ENCODE measurements around the gene DESI1. TPM values are rescaled to one million over a fixed set of nuclear protein-coding genes. Genes with fewer than 3 reads are reported as not detected.
"Not testable (repeated sequence)": the region's sequence is repeated elsewhere in the genome, so short reads cannot be mapped to it uniquely, and the experiment has no call there.

The DESI1 gene
- total and polyA plus RNA-seq, 3 donors from 2014 or later, result 45.3 to 103 (median 62.6) TPM

DNA sequence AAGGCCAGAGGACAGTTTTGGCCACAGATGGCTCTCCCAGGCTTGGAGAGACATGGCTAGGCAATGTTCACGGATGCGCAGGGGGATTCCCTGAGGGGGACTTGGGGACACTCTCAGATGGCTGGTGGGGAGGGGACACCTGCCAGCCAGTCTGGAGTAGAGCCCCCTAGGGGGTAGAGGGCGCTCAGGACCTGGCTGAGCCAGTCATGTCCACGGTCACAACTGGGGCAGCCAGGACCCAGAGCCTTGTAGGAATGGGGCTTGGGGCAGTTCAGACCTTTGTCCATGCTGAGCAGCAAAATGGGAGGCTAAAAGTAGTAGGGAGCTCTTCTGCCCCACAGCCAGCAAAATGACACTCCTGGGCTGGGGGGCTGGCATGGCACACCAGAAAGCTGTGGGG is 58.4 kb downstream of the DESI1 start:
- Histone ChIP-seq H3K9me3 (no peaks in the 10 kb centered on the region), H3K4me3 (peak overlapping the region in 1 of 2 donors; percentile 61), H3K27ac (peak overlapping the region; percentile 37 to 67), H3K36me3 (ENCODE audit: low read depth, missing control alignments) (no peaks in the 10 kb centered on the region), H3K27me3 (no peaks in the 10 kb centered on the region), H3K4me1 (peaks cover 43% of the 10 kb centered on the region)
- intact Hi-C loops (cut with DNase I; ENCODE audit: low total_unique reads), result no loop called here
- no peak for DNase-seq
- WGBS, 2 donors, result 62 to 72% methylated on average over 3 to 4 of the region's 4 CpGs
- TF ChIP-seq POLR2A (IDR thresholded peaks at IDR 0.05), result no peak
- TF ChIP-seq, protein P1, sequence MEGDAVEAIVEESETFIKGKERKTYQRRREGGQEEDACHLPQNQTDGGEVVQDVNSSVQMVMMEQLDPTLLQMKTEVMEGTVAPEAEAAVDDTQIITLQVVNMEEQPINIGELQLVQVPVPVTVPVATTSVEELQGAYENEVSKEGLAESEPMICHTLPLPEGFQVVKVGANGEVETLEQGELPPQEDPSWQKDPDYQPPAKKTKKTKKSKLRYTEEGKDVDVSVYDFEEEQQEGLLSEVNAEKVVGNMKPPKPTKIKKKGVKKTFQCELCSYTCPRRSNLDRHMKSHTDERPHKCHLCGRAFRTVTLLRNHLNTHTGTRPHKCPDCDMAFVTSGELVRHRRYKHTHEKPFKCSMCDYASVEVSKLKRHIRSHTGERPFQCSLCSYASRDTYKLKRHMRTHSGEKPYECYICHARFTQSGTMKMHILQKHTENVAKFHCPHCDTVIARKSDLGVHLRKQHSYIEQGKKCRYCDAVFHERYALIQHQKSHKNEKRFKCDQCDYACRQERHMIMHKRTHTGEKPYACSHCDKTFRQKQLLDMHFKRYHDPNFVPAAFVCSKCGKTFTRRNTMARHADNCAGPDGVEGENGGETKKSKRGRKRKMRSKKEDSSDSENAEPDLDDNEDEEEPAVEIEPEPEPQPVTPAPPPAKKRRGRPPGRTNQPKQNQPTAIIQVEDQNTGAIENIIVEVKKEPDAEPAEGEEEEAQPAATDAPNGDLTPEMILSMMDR (IDR thresholded peaks at IDR 0.05), result no peak

DNA sequence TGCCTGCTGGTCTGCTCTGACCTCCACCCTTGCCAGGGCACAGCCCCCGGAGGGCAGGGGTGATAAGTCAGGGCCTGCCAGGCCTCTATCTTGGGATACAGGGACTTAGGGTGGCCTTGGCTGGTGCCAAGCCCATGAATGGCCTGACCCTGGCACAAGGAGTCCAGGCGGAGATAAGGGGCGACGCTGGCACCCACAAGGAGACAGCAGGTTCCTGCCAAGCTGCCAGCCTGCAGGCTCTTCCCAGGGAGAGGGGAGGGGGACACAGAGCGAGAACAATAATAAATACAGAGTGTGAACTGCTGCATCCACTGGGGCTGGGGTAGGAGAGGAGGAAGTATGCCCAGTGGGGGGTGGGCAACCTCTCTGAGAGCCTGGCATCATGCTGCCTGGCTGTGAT is 59.1 kb downstream of the DESI1 start:
- H3K9me3 ChIP-seq, result no peaks in the 10 kb centered on the region
- intact Hi-C loops (cut with DNase I; ENCODE audit: low total_unique reads), result no loop called here
- TF ChIP-seq, protein P1 (IDR thresholded peaks at IDR 0.05), result no peak
- TF ChIP-seq POLR2A (IDR thresholded peaks at IDR 0.05), result no peak
- H3K36me3 ChIP-seq (ENCODE audit: low read depth, missing control alignments), result no peaks in the 10 kb centered on the region
- DNase-seq, result peak; percentile 76
- 50 to 69% methylated on average over 5 of the region's 5 CpGs for WGBS, 2 donors
- H3K4me1 ChIP-seq, result peaks cover 46% of the 10 kb centered on the region
- H3K27me3 ChIP-seq, result no peaks in the 10 kb centered on the region
- H3K27ac ChIP-seq, result peak overlapping the region; percentile 67 to 71
- H3K4me3 ChIP-seq, result peak overlapping the region in 1 of 2 donors; percentile 61

- peak overlapping the region; percentile 32 to 61 for H3K4me3 ChIP-seq
- intact Hi-C loops (cut with DNase I; ENCODE audit: low total_unique reads), result no loop called here
Measured at GRCh38 chr22:41561335-41561734, 59.5 kb downstream of the DESI1 start.

DNA sequence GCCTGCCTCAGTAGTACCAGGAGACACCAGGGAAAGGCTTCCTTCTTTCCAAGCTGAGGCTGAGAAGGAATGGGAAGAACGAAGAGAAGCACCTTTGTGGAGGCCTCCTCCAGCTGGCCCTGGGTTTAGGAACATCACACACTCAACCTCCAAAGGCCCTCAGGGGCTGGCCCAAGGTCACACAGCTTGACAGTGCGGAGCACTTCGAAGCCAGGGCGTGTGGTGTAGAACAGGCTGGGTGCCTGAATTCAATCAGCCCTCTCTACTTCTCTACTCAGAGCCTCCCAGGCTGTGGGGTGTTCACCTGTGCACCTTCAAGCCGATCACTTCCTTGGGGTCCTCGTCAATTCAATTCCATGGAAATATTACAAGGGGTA is 60.8 kb downstream of the DESI1 start:
- intact Hi-C loops (cut with DNase I; ENCODE audit: low total_unique reads), result no loop called here
- H3K4me3 ChIP-seq, result no peak overlapping the region
- H3K36me3 ChIP-seq (ENCODE audit: low read depth, missing control alignments), result no peaks in the 10 kb centered on the region
- TF ChIP-seq, protein P1 (IDR thresholded peaks at IDR 0.05), result no peak
- no peak for TF ChIP-seq POLR2A (IDR thresholded peaks at IDR 0.05)
- peaks cover 51% of the 10 kb centered on the region for H3K4me1 ChIP-seq
- 41 to 52% methylated on average over 6 of the region's 6 CpGs for WGBS, 2 donors
- no peaks in the 10 kb centered on the region for H3K27me3 ChIP-seq
- peak overlapping the region in 1 of 2 donors; percentile 71 for H3K27ac ChIP-seq
- peak; percentile 38 for DNase-seq
- H3K9me3 ChIP-seq, result no peaks in the 10 kb centered on the region

More at GRCh38 chr22:41561335-41561734, 59.5 kb downstream of the DESI1 start:
- Histone ChIP-seq H3K9me3 (no peaks in the 10 kb centered on the region), H3K27me3 (no peaks in the 10 kb centered on the region), H3K4me1 (peaks cover 48% of the 10 kb centered on the region), H3K36me3 (ENCODE audit: low read depth, missing control alignments) (no peaks in the 10 kb centered on the region), H3K27ac (peak overlapping the region; percentile 67 to 71)
- TF ChIP-seq POLR2A (IDR thresholded peaks at IDR 0.05), result no peak
- TF ChIP-seq, protein P1 (IDR thresholded peaks at IDR 0.05), result no peak
- peak; percentile 42 for DNase-seq
- 39 to 78% methylated on average over 7 to 10 of the region's 10 CpGs for WGBS, 2 donors

- WGBS, 2 donors, result 84 to 91% methylated on average over 13 of the region's 13 CpGs
Measured at GRCh38 chr22:41558241-41558630, 62.6 kb downstream of the DESI1 start.

More at GRCh38 chr22:41558241-41558630, 62.6 kb downstream of the DESI1 start:
- H3K9me3 ChIP-seq; H3K27me3 ChIP-seq; H3K4me3 ChIP-seq; H3K36me3 ChIP-seq (ENCODE audit: low read depth, missing control alignments); DNase-seq; intact Hi-C loops (cut with DNase I; ENCODE audit: low total_unique reads): not testable (repeated sequence)
- H3K27ac ChIP-seq, result peak overlapping the region in 1 of 2 donors; percentile 72
- H3K4me1 ChIP-seq, result peaks cover 46% of the 10 kb centered on the region
